ENCODE measurements around the gene UBE2Z.

GRCh38 chr17:48904428-48904827, 3.8 kb upstream of the UBE2Z start:
- TF ChIP-seq, protein P1, sequence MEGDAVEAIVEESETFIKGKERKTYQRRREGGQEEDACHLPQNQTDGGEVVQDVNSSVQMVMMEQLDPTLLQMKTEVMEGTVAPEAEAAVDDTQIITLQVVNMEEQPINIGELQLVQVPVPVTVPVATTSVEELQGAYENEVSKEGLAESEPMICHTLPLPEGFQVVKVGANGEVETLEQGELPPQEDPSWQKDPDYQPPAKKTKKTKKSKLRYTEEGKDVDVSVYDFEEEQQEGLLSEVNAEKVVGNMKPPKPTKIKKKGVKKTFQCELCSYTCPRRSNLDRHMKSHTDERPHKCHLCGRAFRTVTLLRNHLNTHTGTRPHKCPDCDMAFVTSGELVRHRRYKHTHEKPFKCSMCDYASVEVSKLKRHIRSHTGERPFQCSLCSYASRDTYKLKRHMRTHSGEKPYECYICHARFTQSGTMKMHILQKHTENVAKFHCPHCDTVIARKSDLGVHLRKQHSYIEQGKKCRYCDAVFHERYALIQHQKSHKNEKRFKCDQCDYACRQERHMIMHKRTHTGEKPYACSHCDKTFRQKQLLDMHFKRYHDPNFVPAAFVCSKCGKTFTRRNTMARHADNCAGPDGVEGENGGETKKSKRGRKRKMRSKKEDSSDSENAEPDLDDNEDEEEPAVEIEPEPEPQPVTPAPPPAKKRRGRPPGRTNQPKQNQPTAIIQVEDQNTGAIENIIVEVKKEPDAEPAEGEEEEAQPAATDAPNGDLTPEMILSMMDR (IDR thresholded peaks at IDR 0.05), result no peak
- no peak for TF ChIP-seq POLR2A (IDR thresholded peaks at IDR 0.05)

All from right lobe of liver (tissue), 4 donors.